OCI-LY3 (cell line): ENCODE measurements around the gene PLAC9.

ENCODE experiments used
- EZH2phosphoT487 ChIP-seq: fragments of 200-600 bp; shearing (Covaris generic); IDR thresholded peaks from 2 replicates; pipeline ENCODE4 v1.6.1; 2018; ENCODE audit warnings: antibody characterized with exemption, mixed run types, low read depth
- TF ChIP-seq, protein P1 (sequence below): fragments of 200-600, 300-600 bp; sonication (generic); IDR thresholded peaks from 2 replicates; pipeline ENCODE4 v1.5.1; 2014; ENCODE audit warnings: antibody characterized with exemption, low read length, low read depth

DNA sequence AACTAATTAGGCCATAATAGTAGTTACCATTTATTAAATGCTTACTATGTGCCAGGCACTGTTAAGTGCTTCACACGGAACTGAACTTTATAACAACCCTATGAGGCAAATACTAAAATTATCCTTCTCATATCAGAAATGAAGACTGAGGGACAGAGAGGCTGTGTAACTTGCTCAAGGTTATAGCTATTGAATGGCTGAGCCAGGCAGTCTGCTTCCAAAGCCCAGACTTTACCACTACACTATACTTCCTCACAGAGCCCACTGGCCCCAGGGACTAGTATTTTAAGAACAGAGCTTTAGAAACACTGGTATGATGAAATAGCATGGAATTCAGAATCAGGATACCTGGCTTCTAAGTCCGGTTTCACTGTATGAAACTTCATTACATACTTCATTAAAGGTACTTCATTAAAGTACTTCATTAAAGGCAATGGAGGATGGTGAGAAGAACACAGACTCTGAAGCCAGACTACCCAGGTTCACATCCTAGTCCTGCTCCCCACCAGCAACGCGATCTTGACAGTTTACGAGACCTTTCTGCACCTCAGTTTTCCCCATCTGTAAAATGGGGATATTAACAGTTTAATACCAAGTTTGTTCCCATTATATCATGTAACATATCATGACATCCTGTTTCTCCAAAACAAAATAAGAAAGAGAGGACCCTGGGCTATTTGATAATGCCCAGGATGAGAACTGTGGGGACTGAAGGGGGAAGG lies 53.2 kb downstream of the PLAC9 start:
- TF ChIP-seq, protein P1, sequence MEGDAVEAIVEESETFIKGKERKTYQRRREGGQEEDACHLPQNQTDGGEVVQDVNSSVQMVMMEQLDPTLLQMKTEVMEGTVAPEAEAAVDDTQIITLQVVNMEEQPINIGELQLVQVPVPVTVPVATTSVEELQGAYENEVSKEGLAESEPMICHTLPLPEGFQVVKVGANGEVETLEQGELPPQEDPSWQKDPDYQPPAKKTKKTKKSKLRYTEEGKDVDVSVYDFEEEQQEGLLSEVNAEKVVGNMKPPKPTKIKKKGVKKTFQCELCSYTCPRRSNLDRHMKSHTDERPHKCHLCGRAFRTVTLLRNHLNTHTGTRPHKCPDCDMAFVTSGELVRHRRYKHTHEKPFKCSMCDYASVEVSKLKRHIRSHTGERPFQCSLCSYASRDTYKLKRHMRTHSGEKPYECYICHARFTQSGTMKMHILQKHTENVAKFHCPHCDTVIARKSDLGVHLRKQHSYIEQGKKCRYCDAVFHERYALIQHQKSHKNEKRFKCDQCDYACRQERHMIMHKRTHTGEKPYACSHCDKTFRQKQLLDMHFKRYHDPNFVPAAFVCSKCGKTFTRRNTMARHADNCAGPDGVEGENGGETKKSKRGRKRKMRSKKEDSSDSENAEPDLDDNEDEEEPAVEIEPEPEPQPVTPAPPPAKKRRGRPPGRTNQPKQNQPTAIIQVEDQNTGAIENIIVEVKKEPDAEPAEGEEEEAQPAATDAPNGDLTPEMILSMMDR, result no peak
- TF ChIP-seq EZH2phosphoT487, result no peak
